GM21529 (cell line): ENCODE measurements around the gene ABCF2.

ENCODE experiments used
- ATAC-seq: cut with Tn5 transposase; IDR thresholded peaks from one replicate; pipeline ENCODE4 v1.9.1; 2021; ENCODE audit not compliant: unreplicated experiment

ABCF2 gene

GRCh38 chr7:151175047-151175792 is 51.8 kb downstream of the ABCF2 start:
- no peak for ATAC-seq

GRCh38 chr7:151174246-151175046 is 52.6 kb downstream of the ABCF2 start:
- ATAC-seq, result no peak

- no peak for ATAC-seq
Measured at GRCh38 chr7:151173386-151174245, 53.4 kb downstream of the ABCF2 start.

GRCh38 chr7:151172273-151173141 is 54.5 kb downstream of the ABCF2 start:
- ATAC-seq, result peak; percentile 59

GRCh38 chr7:151168787-151169162 is 58.2 kb downstream of the ABCF2 start:
- no peak for ATAC-seq

- ATAC-seq, result peak; percentile 68
Measured at GRCh38 chr7:151168003-151168786, 58.8 kb downstream of the ABCF2 start.

- ATAC-seq, result no peak
Measured at GRCh38 chr7:151167197-151167961, 59.6 kb downstream of the ABCF2 start, which contains the start of gene GBX1. Gene GBX1, minus strand, starts transcription at chr7:151167694. Its CDS starts 146 bp downstream, at chr7:151167548.

GRCh38 chr7:151166629-151167196 is 60.3 kb downstream of the ABCF2 start:
- ATAC-seq, result no peak
